Activated naive CD8-positive, alpha-beta T cell treated with anti-CD3 and anti-CD28 coated beads for 36 hours (primary cell): ENCODE measurements around the gene ANXA5. TPM values are rescaled to one million over a fixed set of nuclear protein-coding genes. Genes with fewer than 3 reads are reported as not detected.
"Not testable (repeated sequence)": the region's sequence is repeated elsewhere in the genome, so short reads cannot be mapped to it uniquely, and the experiment has no call there.

Experiments
- DNase-seq: peaks from one replicate; pipeline ENCODE4 v3.0.0; 2021
- H3K27ac Mint-ChIP-seq: one replicate; pipeline ENCODE4 v1.8.0; 2022; ENCODE audit warnings: mild to moderate bottlenecking, moderate library complexity, mixed read lengths
- H3K27me3 Mint-ChIP-seq: one replicate; pipeline ENCODE4 v1.8.0; 2022; ENCODE audit warnings: mild to moderate bottlenecking, mixed read lengths
- H3K36me3 Mint-ChIP-seq: one replicate; pipeline ENCODE4 v1.8.0; 2021; ENCODE audit warnings: mild to moderate bottlenecking, mixed read lengths
- H3K4me1 Mint-ChIP-seq: one replicate; pipeline ENCODE4 v1.8.0; 2021; ENCODE audit warnings: mixed read lengths
- H3K4me3 Mint-ChIP-seq: one replicate; pipeline ENCODE4 v1.8.0; 2022; ENCODE audit warnings: mild to moderate bottlenecking, moderate library complexity, mixed read lengths
- H3K9me3 Mint-ChIP-seq: one replicate; pipeline ENCODE4 v1.8.0; 2022; ENCODE audit warnings: mixed read lengths
- total RNA-seq, 2 experiments: library from RNA; stranded (reverse); gene quantifications; one replicate each; pipeline ENCODE4 v1.2.3, GENCODE V29; 2021

Gene ANXA5
- total RNA-seq = 10 to 100 TPM; 58.0 to 60.0 TPM

- H3K4me1 Mint-ChIP-seq = peaks cover 25% of the 10 kb centered on the region
- H3K9me3 Mint-ChIP-seq = no peaks in the 10 kb centered on the region
- H3K27me3 Mint-ChIP-seq = peaks cover 34% of the 10 kb centered on the region
- H3K4me3 Mint-ChIP-seq = peak within 1 kb of the TSS; percentile 99
- H3K27ac Mint-ChIP-seq = peak within 1 kb of the TSS; percentile 96
- DNase-seq = peak; percentile 78
- H3K36me3 Mint-ChIP-seq = peaks cover 3% of the 10 kb centered on the region
Measured at GRCh38 chr4:121696581-121697461, at the start of gene ANXA5. Gene ANXA5 (minus strand): TSS chr4:121696980. CDS start chr4:121696589, 391 bp downstream.

- H3K4me3 Mint-ChIP-seq = no peak overlapping the region
- no peak for DNase-seq
- no peaks in the 10 kb centered on the region for H3K9me3 Mint-ChIP-seq
- H3K36me3 Mint-ChIP-seq = no peaks in the 10 kb centered on the region
- H3K27ac Mint-ChIP-seq = no peak overlapping the region
- no peaks in the 10 kb centered on the region for H3K27me3 Mint-ChIP-seq
- no peaks in the 10 kb centered on the region for H3K4me1 Mint-ChIP-seq
Measured at GRCh38 chr4:121742794-121743193, 46.0 kb upstream of the ANXA5 start.

GRCh38 chr4:121741751-121742150 lies 45.0 kb upstream of the ANXA5 start:
- Mint-ChIP-seq H3K4me3 (no peak overlapping the region), H3K27me3 (no peaks in the 10 kb centered on the region), H3K9me3 (no peaks in the 10 kb centered on the region), H3K4me1 (no peaks in the 10 kb centered on the region), H3K36me3 (no peaks in the 10 kb centered on the region), H3K27ac (no peak overlapping the region)
- no peak for DNase-seq

- no peaks in the 10 kb centered on the region for H3K27me3 Mint-ChIP-seq
- H3K4me1 Mint-ChIP-seq = no peaks in the 10 kb centered on the region
- H3K4me3 Mint-ChIP-seq = no peak overlapping the region
- no peaks in the 10 kb centered on the region for H3K36me3 Mint-ChIP-seq
- no peak overlapping the region for H3K27ac Mint-ChIP-seq
- H3K9me3 Mint-ChIP-seq = no peaks in the 10 kb centered on the region
- DNase-seq = no peak
Measured at GRCh38 chr4:121740796-121741409, 44.1 kb upstream of the ANXA5 start.

- Mint-ChIP-seq H3K27me3 (no peaks in the 10 kb centered on the region), H3K36me3 (no peaks in the 10 kb centered on the region), H3K4me3 (no peak overlapping the region), H3K4me1 (no peaks in the 10 kb centered on the region), H3K27ac (no peak overlapping the region), H3K9me3 (no peaks in the 10 kb centered on the region)
- no peak for DNase-seq
Measured at GRCh38 chr4:121739575-121739974, 42.8 kb upstream of the ANXA5 start.

GRCh38 chr4:121738780-121739535 lies 42.2 kb upstream of the ANXA5 start:
- DNase-seq = no peak
- Mint-ChIP-seq H3K4me1 (no peaks in the 10 kb centered on the region), H3K9me3 (no peaks in the 10 kb centered on the region), H3K27me3 (no peaks in the 10 kb centered on the region), H3K36me3 (no peaks in the 10 kb centered on the region), H3K27ac (no peak overlapping the region), H3K4me3 (no peak overlapping the region)

- Mint-ChIP-seq H3K27ac (no peak overlapping the region), H3K27me3 (no peaks in the 10 kb centered on the region), H3K9me3 (no peaks in the 10 kb centered on the region), H3K36me3 (no peaks in the 10 kb centered on the region), H3K4me1 (no peaks in the 10 kb centered on the region), H3K4me3 (no peak overlapping the region)
- DNase-seq = no peak
Measured at GRCh38 chr4:121737846-121738554, 41.2 kb upstream of the ANXA5 start.

- Mint-ChIP-seq H3K4me3 (no peak overlapping the region), H3K36me3 (no peaks in the 10 kb centered on the region), H3K27ac (no peak overlapping the region), H3K9me3 (no peaks in the 10 kb centered on the region), H3K4me1 (no peaks in the 10 kb centered on the region), H3K27me3 (peaks cover 3% of the 10 kb centered on the region)
- peak; percentile 0 for DNase-seq
Measured at GRCh38 chr4:121736735-121737351, 40.1 kb upstream of the ANXA5 start.

- DNase-seq = no peak
- Mint-ChIP-seq H3K4me1 (no peaks in the 10 kb centered on the region), H3K4me3 (no peak overlapping the region), H3K36me3 (no peaks in the 10 kb centered on the region), H3K27ac (no peak overlapping the region), H3K27me3 (peaks cover 7% of the 10 kb centered on the region), H3K9me3 (no peaks in the 10 kb centered on the region)
Measured at GRCh38 chr4:121734571-121734970, 37.8 kb upstream of the ANXA5 start.

- no peak overlapping the region for H3K27ac Mint-ChIP-seq
- H3K4me3 Mint-ChIP-seq = no peak overlapping the region
- peaks cover 7% of the 10 kb centered on the region for H3K27me3 Mint-ChIP-seq
- no peaks in the 10 kb centered on the region for H3K36me3 Mint-ChIP-seq
- DNase-seq = no peak
- no peaks in the 10 kb centered on the region for H3K4me1 Mint-ChIP-seq
- H3K9me3 Mint-ChIP-seq = no peaks in the 10 kb centered on the region
Measured at GRCh38 chr4:121733942-121734341, 37.2 kb upstream of the ANXA5 start.

- DNase-seq, H3K4me3 Mint-ChIP-seq, H3K4me1 Mint-ChIP-seq, H3K9me3 Mint-ChIP-seq, H3K36me3 Mint-ChIP-seq, H3K27ac Mint-ChIP-seq: not testable (repeated sequence)
- H3K27me3 Mint-ChIP-seq = peaks cover 12% of the 10 kb centered on the region
Measured at GRCh38 chr4:121729753-121730152, 33.0 kb upstream of the ANXA5 start.

- Mint-ChIP-seq H3K36me3 (no peaks in the 10 kb centered on the region), H3K4me1 (no peaks in the 10 kb centered on the region), H3K27ac (no peak overlapping the region), H3K9me3 (no peaks in the 10 kb centered on the region), H3K4me3 (no peak overlapping the region), H3K27me3 (peaks cover 12% of the 10 kb centered on the region)
- DNase-seq = no peak
Measured at GRCh38 chr4:121728798-121729226, 32.0 kb upstream of the ANXA5 start.

- Mint-ChIP-seq H3K9me3 (no peaks in the 10 kb centered on the region), H3K4me3 (no peak overlapping the region), H3K4me1 (no peaks in the 10 kb centered on the region), H3K27ac (no peak overlapping the region), H3K27me3 (peaks cover 12% of the 10 kb centered on the region), H3K36me3 (no peaks in the 10 kb centered on the region)
- no peak for DNase-seq
Measured at GRCh38 chr4:121728066-121728465, 31.3 kb upstream of the ANXA5 start.

- peaks cover 9% of the 10 kb centered on the region for H3K27me3 Mint-ChIP-seq
- no peak overlapping the region for H3K27ac Mint-ChIP-seq
- no peak overlapping the region for H3K4me3 Mint-ChIP-seq
- DNase-seq = no peak
- no peaks in the 10 kb centered on the region for H3K4me1 Mint-ChIP-seq
- H3K36me3 Mint-ChIP-seq = no peaks in the 10 kb centered on the region
- no peaks in the 10 kb centered on the region for H3K9me3 Mint-ChIP-seq
Measured at GRCh38 chr4:121726642-121727268, 30.0 kb upstream of the ANXA5 start.
